ENCODE results near the gene CLSTN1. TPM values are rescaled to one million over a fixed set of nuclear protein-coding genes. Genes with fewer than 3 reads are reported as not detected.

Gene CLSTN1
- total and polyA plus RNA-seq, 2 of the 8 experiments (the other 6 are each of a cell fraction or from before 2014, with no cell fraction given) = 34.2 to 97.4 TPM

DNA sequence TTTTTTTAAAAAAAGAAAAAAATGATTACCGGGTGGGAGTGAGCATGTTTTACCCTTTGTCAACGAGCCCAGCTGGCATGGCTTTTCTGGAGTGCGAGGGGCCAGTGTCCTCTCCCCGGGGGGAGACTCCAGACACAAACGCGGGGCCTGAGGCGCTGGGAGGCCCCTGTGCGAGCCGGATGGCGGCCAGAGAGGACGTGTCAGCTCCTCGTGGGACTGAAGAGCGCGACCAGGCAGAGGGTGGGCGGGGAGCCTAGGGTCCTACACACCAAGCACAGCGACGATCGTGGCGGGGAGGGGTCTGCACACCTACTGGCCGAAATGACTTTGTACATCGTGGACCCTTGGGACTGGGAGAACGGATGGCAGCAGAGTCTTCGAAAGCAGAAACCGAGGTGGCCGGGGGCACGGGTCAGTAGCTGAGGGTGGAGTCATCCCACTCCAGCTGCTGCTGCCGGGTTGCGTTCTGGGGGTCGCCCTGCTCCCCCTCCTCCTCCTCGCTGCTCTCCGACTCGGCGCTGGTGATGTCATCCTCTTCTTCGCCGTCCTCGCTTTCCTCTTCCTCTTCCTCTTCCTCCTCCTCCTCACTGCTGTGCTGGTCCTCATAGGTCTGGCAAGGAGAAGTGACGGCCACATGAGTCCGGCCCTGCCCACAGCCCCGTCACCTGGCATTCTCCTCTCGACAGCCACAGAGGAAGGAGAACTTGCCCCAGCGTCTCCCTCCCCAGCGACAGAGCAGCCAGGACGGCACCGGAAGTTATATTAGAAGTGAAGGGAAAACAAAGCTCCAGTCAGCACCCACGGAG is 93.5 kb downstream of the CLSTN1 start (continued):
- no peak for TF ChIP-seq CHD7 (IDR thresholded peaks at IDR 0.05; ENCODE audit: insufficient replicate concordance, low read length)
- no peak for TF ChIP-seq MAX (IDR thresholded peaks at IDR 0.05)
- TF ChIP-seq KDM1A (IDR thresholded peaks at IDR 0.05; ENCODE audit: borderline replicate concordance, low read length) = no peak
- no peak for TF ChIP-seq CEBPB (IDR thresholded peaks at IDR 0.05; ENCODE audit: low read depth, low read length)

Data from H1 (cell line).